GM18505 (cell line): ENCODE results near the gene PDE6B.
"Not testable (repeated sequence)": the region's sequence is repeated elsewhere in the genome, so short reads cannot be mapped to it uniquely, and the experiment has no call there.

Experiments
- ATAC-seq: cut with Tn5 transposase; IDR thresholded peaks from one replicate; pipeline ENCODE4 v1.9.1; 2021; ENCODE audit not compliant: unreplicated experiment
- POLR2A ChIP-seq: IDR thresholded peaks from 4 replicates; pipeline ENCODE4 v1.6.1; 2011; ENCODE audit warnings: borderline replicate concordance; ENCODE audit not compliant: insufficient read depth, insufficient read length; ENCODE audit errors: extremely low read depth

PDE6B gene

DNA sequence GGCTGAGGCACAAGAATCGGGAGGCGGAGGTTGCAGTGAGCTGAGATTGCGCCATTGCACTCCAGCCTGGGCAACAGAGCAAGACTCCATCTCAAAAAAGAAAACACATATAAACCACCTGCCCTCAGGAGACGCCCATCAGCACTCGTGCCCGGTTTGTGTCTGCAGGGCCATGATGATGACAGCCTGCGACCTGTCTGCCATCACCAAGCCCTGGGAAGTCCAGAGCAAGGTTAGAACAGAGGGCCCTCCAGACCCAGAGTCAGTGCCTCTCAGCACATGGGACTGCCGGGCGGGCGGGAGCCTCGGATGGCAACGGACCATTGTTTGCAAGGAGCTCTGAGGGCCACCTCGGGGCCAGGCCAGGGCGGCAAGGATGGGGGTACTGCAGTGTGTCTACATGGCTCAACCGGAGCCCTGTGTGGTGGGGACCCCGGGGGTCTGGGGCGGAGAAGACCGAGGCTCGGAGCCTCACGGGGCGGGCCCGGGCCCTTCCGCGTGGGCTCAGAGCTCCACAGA, 39.4 kb downstream of the PDE6B start:
- no peak for ATAC-seq
- TF ChIP-seq POLR2A: no peak

DNA sequence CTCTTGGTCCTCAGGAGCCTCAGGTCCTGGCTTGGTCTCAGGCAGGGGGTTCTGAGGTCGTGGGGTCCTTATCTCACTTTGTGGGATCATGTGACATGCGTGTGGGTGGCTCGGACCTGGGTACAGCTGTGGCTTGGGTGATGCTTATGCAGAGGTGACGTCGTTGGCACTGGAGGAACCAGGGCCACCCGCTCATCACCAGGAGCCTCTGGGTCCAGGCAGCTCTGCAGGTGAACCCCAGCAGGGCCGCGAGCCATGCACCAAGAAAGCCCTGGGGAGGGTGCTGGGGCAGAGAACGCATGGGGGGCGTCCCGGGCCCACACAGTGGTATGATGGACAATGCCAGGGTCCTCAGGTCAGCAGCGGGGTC, 40.0 kb downstream of the PDE6B start:
- ATAC-seq: no peak
- TF ChIP-seq POLR2A: no peak

DNA sequence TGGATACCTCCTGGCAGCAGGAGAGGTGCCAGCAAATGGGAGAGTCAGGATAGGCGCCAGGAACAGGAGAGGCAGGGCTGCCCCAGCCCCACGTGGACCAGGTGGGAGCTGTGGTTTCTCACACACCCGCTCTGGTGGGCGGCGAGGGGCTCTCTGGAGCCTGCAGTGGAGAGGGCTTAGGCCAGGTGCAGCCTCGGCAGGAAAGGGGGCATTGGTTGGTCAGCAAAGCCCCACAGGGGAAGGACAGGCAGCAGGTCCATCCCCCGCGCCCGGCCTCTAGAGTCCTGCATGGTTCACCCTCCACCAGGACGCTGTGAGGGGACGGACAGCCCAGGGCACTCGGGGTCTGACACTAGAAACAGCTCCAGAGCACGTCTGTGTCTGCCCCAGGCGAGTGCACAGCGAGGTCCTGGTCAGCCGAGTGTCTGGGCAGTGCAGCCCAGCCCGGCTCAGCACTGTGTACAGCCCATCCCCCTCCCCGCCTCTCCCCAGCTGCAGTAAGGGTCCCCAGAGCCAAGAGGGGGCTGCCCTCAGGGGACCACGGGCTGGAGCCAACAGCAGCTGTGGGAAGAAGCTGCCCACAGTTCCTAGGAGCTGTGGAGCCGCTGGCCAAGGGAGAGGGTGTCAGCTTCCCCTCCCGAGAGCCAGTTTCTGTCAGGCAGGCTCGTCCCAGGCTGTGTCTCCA, 40.5 kb downstream of the PDE6B start:
- no peak for TF ChIP-seq POLR2A
- ATAC-seq: no peak

DNA sequence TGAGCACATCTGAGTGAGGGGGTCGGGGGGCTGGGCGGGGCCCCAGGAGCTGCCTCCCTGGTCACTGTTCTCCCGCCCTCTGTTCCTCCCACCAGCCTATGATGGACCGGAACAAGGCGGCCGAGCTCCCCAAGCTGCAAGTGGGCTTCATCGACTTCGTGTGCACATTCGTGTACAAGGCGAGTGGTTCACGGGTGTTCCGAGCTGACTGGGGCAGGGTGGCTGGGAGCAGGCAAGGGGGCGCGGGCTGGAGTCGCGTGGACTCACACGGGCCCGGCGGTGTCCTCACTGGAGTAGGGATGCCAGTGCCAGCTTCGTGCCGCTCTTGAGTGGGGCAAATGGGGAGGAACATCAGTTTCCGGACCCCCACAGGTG, 41.0 kb downstream of the PDE6B start:
- no peak for TF ChIP-seq POLR2A
- ATAC-seq: no peak

DNA sequence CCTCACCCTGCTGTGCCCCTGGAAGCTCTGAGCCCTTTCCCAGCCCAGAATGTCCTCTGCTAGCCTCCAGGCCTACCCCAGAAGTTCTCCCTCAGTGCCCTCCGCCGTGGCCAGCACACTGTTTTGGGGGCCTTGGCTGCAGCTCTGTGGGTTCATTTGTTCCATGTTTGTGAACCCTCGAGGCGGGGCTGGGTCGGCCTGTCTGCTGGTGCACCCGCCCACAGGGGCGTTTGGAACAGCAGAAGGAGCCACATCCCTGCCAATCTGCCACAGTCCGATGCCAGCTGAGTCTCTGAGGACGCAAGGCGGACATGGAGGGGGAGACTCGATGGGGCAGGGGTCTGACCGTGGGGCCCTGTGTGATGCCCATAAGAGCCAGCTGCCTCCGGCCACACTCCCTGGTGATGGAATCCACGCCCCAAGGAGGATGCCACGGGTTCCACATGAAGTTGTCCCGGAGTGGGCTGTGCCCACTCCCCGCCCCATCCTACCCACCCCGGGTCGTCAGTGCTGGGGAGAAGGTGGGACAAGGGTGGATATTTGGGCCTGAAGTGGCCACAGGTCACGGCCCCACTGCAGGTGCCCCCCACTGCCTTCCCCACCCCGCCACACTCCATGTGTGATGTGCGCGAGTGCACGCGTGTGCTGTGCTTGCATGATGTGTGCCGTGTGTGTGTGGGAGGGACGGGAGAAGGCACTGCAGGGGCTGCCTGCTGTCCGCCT, 41.6 kb downstream of the PDE6B start:
- no peak for ATAC-seq
- TF ChIP-seq POLR2A: no peak

DNA sequence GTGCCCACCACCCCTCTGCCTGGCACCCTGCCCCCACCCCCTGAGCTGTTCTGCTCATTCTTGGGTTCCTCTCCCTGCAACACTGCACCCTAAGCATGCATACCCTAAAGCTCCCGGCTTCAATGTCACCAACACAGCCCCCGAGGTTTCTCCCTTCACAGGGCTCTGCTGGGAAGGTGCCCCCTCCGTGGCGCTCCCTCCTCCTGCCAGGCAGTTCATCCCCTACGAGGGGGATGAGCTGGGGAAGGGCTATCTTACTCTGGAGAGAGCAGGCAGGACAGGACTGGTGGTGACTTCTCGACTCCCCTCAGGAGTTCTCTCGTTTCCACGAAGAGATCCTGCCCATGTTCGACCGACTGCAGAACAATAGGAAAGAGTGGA, 42.2 kb downstream of the PDE6B start:
- TF ChIP-seq POLR2A: no peak
- no peak for ATAC-seq

DNA sequence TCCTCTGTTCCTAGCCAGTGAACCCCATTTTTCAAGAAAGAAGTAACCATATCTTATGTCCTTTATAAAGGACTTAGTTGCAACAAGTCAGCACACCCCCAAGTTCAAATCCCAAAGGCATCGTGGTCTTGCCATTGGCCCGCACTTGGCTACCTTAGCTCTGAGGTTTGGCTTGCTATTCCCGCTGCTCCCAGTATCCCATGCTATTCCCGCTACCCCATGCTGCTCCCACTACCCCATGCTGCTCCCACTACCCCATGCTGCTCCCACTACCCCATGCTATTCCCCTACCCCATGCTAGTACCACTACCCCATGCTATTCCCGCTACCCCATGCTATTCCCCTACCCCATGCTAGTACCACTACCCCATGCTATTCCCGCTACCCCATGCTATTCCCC, 42.8 kb downstream of the PDE6B start:
- not testable (repeated sequence) for ATAC-seq

DNA sequence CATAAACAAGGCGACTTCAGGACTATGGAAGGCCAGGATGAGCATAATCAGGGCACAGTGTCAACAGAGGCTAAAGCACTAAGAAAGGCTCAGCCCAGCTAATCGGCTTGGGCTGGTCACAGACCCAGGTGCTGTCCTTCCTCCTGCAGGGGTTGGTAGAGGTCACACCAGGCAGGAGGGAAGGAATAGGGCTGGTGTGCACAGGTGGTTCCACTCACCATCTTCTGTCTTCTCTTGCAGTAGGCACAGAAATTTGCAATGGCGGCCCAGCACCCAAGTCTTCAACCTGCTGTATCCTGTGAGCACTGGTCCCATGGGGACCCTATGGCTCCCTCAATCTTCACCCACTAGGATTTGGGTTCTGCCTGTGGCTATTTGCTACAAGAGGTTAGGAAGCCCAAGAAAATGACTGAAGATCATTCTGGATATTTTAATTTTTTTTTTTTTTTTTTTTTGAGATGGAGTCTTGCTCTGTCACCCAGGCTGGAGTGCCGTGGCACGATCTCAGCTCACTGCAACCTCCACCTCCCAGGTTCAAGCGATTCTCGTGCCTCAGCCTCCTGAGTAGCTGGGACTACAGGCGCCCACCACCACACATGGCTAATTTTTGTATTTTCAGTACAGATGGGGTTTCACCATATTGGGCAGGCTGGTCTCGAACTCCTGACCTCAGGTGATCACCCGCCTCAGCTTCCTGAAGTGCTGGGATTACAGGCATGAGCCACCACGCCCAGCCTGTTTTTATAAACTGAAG, 44.6 kb downstream of the PDE6B start:
- not testable (repeated sequence) for ATAC-seq

DNA sequence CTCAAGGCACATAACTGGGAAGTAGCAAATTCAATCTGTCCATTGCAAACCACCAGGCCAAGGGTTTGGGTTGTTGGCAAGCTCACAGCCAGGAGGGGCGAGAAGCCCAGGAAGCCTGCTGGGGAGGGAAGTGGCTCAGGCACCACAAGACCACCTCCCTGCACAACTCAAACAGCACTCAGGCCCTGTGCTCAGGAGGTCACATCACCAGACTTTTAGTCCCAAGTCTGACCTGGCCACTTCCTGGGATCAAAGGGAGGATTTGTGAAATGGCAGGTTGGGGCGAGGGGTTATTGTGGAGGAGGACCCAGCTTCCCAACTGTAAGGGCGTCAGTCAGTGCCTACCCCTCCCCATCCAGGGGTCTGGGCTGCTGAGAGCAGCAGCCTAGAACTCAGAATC, 46.4 kb downstream of the PDE6B start:
- no peak for ATAC-seq
- no peak for TF ChIP-seq POLR2A

DNA sequence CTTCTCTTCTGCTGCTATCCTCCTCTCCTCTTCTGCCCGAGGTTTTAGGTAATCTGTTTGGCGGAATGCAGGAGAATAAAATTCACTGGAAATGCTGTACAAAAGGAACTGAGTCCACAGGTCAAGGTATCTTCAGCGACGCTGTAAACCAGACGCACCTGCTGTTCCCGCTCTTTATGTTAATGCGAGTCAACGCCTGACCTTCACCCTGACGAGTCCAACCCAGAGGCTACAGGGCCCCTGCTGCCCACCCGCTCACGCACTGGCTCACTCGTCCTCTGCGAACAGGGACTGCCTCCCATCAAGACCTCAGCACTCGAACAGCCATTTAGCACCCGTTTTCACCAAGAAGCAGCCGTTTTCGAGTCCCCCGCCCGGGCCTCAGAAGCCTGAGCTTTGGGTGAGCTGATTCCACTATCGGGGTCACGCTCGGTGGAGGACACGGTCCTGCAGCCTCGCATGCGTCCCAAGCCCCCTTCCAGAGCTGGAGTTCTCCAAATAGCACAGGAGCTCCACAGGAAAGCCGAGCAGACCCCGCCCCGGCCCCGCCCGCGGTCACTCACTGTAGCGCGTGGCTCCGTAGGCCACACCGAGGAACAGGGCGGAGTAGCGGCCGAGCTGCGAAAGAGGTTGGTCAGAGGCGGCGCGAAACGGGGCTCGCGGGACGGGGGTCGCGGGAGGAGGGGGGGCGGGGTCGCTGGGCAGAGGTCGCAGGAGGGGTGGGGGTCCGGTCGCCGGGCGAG, 48.1 kb downstream of the PDE6B start:
- ATAC-seq: no peak
- TF ChIP-seq POLR2A: no peak

DNA sequence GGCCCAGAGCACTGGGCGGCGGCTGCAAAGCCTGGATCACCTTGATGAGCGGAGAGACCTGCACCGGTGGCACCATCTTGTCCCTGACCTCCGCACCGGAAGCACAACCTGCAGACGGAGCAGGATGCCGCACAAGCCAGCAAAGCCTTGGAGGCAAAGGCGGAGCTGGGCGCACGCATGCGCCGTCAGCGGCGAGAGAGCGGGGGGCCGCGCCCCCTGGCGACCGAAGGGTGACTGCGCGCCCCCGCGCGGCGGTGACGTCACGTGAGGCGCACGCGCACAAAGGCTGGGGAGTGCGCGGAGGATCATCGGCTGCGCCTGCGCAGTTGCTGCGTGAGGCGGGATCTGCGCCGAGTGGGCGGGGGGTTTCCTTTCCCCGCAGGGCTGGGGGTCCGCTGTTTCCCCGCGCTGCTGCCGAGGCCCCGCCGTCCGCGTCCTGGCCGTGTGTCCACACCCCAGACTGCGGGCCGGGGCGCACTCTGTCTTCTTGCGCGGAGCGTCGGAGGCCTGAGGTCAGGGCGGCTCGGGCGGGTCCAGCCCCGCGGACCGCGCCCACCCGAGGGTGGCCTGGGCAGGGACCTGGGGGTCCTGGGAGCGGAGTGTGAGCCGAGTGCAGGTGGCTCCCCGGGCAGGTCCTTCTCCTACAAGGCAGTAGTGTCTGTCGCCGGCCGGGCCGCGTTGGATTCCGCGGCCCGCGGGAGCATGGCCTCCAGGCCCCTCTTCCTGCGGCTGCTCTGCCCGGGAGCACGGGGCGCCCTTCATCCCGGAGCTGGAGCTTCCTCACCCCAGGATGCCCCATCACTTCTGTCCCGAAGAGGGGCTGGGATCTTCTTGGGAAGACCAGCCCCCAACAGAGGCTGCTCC, 49.0 kb downstream of the PDE6B start, which contains the start of the genes ATP5ME and MYL5:
Gene ATP5ME (minus strand): TSS at position 105 of the 864 bp plus-strand sequence. CDS start 29 bp downstream, at position 76.
Gene MYL5 (plus strand): TSS at position 371 of the 864 bp plus-strand sequence. CDS start 3,485 bp downstream, outside the sequence.
- TF ChIP-seq POLR2A: peak; percentile 89

DNA sequence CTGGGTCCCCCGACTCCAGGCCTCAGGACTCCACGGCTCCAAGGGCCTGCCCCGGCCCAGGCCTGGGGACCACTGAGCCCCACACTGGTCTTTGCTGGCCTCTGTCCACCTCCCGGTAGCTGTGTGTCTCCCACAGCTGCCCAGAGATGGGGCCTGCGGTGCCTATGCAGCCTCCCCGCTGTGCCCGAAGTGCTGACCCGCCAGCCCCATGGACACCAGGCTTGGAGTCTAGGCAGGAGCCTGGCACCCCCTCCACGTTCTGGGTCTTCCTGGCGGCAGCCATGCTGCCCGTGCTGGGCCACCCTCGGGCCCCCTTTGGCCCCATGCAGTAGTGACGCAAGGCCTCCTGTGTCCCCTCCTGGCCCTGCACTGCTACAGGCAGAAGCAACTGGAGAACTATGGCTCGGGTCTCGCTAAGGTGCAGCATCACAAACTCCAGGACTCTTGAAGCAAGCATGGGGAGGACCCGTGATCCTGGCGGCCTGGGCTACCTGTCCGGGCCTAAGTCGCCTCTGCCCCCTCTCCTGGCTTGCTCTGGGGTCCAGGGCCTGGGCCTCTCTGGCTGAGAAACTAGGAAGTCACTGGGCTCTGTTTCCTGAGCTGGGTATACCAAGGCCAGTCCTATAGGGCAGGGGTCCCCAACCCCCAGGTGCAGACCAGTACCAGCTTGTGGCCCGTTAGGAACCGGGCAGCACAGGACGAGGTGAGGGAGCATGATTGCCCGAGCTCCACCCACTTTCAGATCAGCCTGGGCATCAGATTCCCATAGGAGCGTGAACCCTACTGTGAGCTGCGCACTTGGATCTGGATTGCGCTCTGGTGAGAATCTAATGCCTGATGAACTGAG, 49.9 kb downstream of the PDE6B start:
- TF ChIP-seq POLR2A: no peak
- peak; percentile 4 for ATAC-seq

More for the DNA sequence above, 49.0 kb downstream of the PDE6B start, which contains the start of the genes ATP5ME and MYL5:
- peak; percentile 71 for ATAC-seq
